HFFc6 (cell line): ENCODE data around the gene ADGRD2. TPM values are rescaled to one million over a fixed set of nuclear protein-coding genes. Genes with fewer than 3 reads are reported as not detected.

ENCODE experiments used
- DNase-seq: peaks from one replicate; pipeline ENCODE4 v3.0.0-alpha.2; 2018
- H3K27ac Mint-ChIP-seq: 2 replicates; pipeline ENCODE4 v1.8.0; 2020; ENCODE audit warnings: mild to moderate bottlenecking, mixed read lengths
- H3K27me3 Mint-ChIP-seq: 2 replicates; pipeline ENCODE4 v1.8.0; 2021; ENCODE audit warnings: mild to moderate bottlenecking, moderate library complexity, mixed read lengths; ENCODE audit not compliant: insufficient read depth
- H3K36me3 Mint-ChIP-seq: 2 replicates; pipeline ENCODE4 v1.8.0; 2021; ENCODE audit warnings: low read depth, mixed read lengths
- H3K4me1 Mint-ChIP-seq: 2 replicates; pipeline ENCODE4 v1.8.0; 2020; ENCODE audit warnings: low read depth, mixed read lengths
- H3K4me3 Mint-ChIP-seq: 2 replicates; pipeline ENCODE4 v1.8.0; 2020; ENCODE audit warnings: mild to moderate bottlenecking, moderate library complexity, mixed read lengths
- H3K9me3 Mint-ChIP-seq: 2 replicates; pipeline ENCODE4 v1.8.0; 2020; ENCODE audit warnings: mild to moderate bottlenecking, mixed read lengths
- CTCF ChIP-seq: fragments of 200-600 bp; sonication (generic); IDR thresholded peaks from 2 replicates; pipeline ENCODE4 v1.5.0; 2021; ENCODE audit warnings: antibody characterized with exemption, mild to moderate bottlenecking
- total RNA-seq, 6 experiments: library from RNA; stranded (reverse); fragmentation: NEBNext Ultra II Directional; extraction: Animal tissue kit (Norgen Biotek cat#: 25700); gene quantifications; 2 replicates in 1 of 6; 3 replicates in 5 of 6; pipeline ENCODE4 v1.2.3, GENCODE V29; 2021

Gene ADGRD2
- total RNA-seq, 6 experiments from 2014 or later: not detected

GRCh38 chr9:124439086-124439485 is 11.2 kb upstream of the ADGRD2 start:
- Mint-ChIP-seq H3K36me3 (no peaks in the 10 kb centered on the region; the same call in 1 of the 2 replicates), H3K27me3 (peaks cover 21% of the 10 kb centered on the region), H3K4me3 (no peak overlapping the region)

GRCh38 chr9:124439686-124440243 is 10.5 kb upstream of the ADGRD2 start:
- peaks cover 7% of the 10 kb centered on the region for H3K9me3 Mint-ChIP-seq
- H3K4me3 Mint-ChIP-seq: no peak overlapping the region
- H3K27ac Mint-ChIP-seq: no peak overlapping the region
- no peak for TF ChIP-seq CTCF
- H3K27me3 Mint-ChIP-seq: peaks cover 22% of the 10 kb centered on the region
- H3K4me1 Mint-ChIP-seq: no peaks in the 10 kb centered on the region
- H3K36me3 Mint-ChIP-seq: no peaks in the 10 kb centered on the region; the same call in 1 of the 2 replicates
- DNase-seq: no peak

More at GRCh38 chr9:124439086-124439485, 11.2 kb upstream of the ADGRD2 start:
- TF ChIP-seq CTCF: no peak
- Mint-ChIP-seq H3K9me3 (peaks cover 7% of the 10 kb centered on the region), H3K4me1 (no peaks in the 10 kb centered on the region), H3K27ac (no peak overlapping the region)
- DNase-seq: no peak

- H3K27me3 Mint-ChIP-seq: peaks cover 24% of the 10 kb centered on the region
- H3K9me3 Mint-ChIP-seq: peaks cover 7% of the 10 kb centered on the region
- no peak for TF ChIP-seq CTCF
- no peaks in the 10 kb centered on the region; the same call in 1 of the 2 replicates for H3K36me3 Mint-ChIP-seq
- no peaks in the 10 kb centered on the region for H3K4me1 Mint-ChIP-seq
- no peak overlapping the region for H3K27ac Mint-ChIP-seq
- DNase-seq: no peak
- H3K4me3 Mint-ChIP-seq: no peak overlapping the region
Observed at GRCh38 chr9:124440786-124441185, 9.5 kb upstream of the ADGRD2 start.

- H3K27ac Mint-ChIP-seq: no peak overlapping the region
- H3K27me3 Mint-ChIP-seq: peaks cover 24% of the 10 kb centered on the region
- no peak for DNase-seq
- TF ChIP-seq CTCF: no peak
- H3K4me1 Mint-ChIP-seq: no peaks in the 10 kb centered on the region
- no peak overlapping the region for H3K4me3 Mint-ChIP-seq
- no peaks in the 10 kb centered on the region; the same call in 1 of the 2 replicates for H3K36me3 Mint-ChIP-seq
- H3K9me3 Mint-ChIP-seq: peaks cover 7% of the 10 kb centered on the region
Observed at GRCh38 chr9:124441291-124441690, 9.0 kb upstream of the ADGRD2 start.

GRCh38 chr9:124442379-124442778 is 7.9 kb upstream of the ADGRD2 start:
- Mint-ChIP-seq H3K27ac (no peak overlapping the region), H3K4me1 (no peaks in the 10 kb centered on the region), H3K36me3 (no peaks in the 10 kb centered on the region; the same call in 1 of the 2 replicates), H3K27me3 (peaks cover 28% of the 10 kb centered on the region), H3K4me3 (no peak overlapping the region), H3K9me3 (peaks cover 7% of the 10 kb centered on the region)
- TF ChIP-seq CTCF: no peak
- no peak for DNase-seq
